B cell (primary cell): ENCODE results near the gene MMP2. TPM values are rescaled to one million over a fixed set of nuclear protein-coding genes. Genes with fewer than 3 reads are reported as not detected.

Experiments used
- ATAC-seq: fragments of 200-7000 bp; cut with Tn5 transposase; one replicate; pipeline ENCODE4 v1.10.0; 2021; ENCODE audit warnings: low read depth, mild to moderate bottlenecking, moderate number of reproducible peaks, moderate library complexity
- CTCF ChIA-PET: fragments of 350-600 bp; sonication (Branson Sonifier 250); formaldehyde crosslinking; loops from one replicate; lab custom pipeline; 2021; ENCODE audit warnings: antibody characterized with exemption, inconsistent platforms; lab: Charles Lee
- POLR2A ChIA-PET: fragments of 350-600 bp; sonication (Branson Sonifier 250); formaldehyde crosslinking; loops from one replicate; lab custom pipeline; 2021; ENCODE audit warnings: antibody characterized with exemption; lab: Charles Lee
- DNase-seq: peaks from one replicate; pipeline ENCODE4 v3.0.0; 2013
- H2AFZ ChIP-seq: 2 replicates; pipeline ENCODE4 v1.6.1; 2012; ENCODE audit warnings: mild to moderate bottlenecking, low read depth, low read length; ENCODE audit not compliant: insufficient read depth, poor library complexity, severe bottlenecking
- H3K27ac ChIP-seq, 2 donors: 1 replicate in 1 of 2; 2 replicates in 1 of 2; pipeline ENCODE4 v1.5.1; 2012 to 2013; ENCODE audit warnings: low read length in 2 of 2, mild to moderate bottlenecking in 2 of 2, moderate library complexity in 1 of 2
- H3K27me3 ChIP-seq, 4 experiments: fragments of 200-600 bp in 1 of 4; sonication (generic) in 1 of 4; replicated peaks in 1 of 4; 1 replicate in 2 of 4; 2 replicates in 2 of 4; pipeline versions ENCODE4 v1.6.1 to v1.7.0; 2013 to 2016; ENCODE audit warnings: low read length in 3 of 4, mild to moderate bottlenecking in 2 of 4, mixed read lengths in 1 of 4, moderate library complexity in 1 of 4; ENCODE audit not compliant: insufficient read depth in 4 of 4, control insufficient read depth in 3 of 4; ENCODE audit errors: control extremely low read depth in 1 of 4
- H3K36me3 ChIP-seq, 2 experiments: replicated peaks in 1 of 2; 1 replicate in 1 of 2; 2 replicates in 1 of 2; pipeline versions ENCODE4 v1.6.1 to v1.7.1; 2013; ENCODE audit warnings: low read length in 1 of 2; ENCODE audit not compliant: insufficient read depth in 2 of 2, control insufficient read depth in 1 of 2; ENCODE audit errors: control extremely low read depth in 1 of 2, extremely low read depth in 1 of 2
- H3K4me1 ChIP-seq, 2 donors: fragments of 200-600 bp in 1 of 2; sonication (generic) in 1 of 2; 1 replicate in 1 of 2; 2 replicates in 1 of 2; pipeline versions ENCODE4 v1.5.1 to v1.6.1; 2013 to 2017; ENCODE audit warnings: low read length in 2 of 2; ENCODE audit not compliant: control insufficient read depth in 2 of 2, insufficient read depth in 2 of 2
- H3K4me2 ChIP-seq: replicated peaks from 2 replicates; pipeline ENCODE3; 2012; ENCODE audit warnings: mild to moderate bottlenecking, low read depth, low read length; ENCODE audit not compliant: poor library complexity, severe bottlenecking
- H3K4me3 ChIP-seq, 5 experiments: fragments of 200-600 bp in 1 of 5; sonication (generic) in 1 of 5; 1 replicate in 3 of 5; 2 replicates in 2 of 5; pipeline versions ENCODE4 v1.5.1 to v1.7.0; 2011 to 2016; ENCODE audit warnings: low read length in 4 of 5, mild to moderate bottlenecking in 4 of 5, low read depth in 2 of 5, control low read depth in 1 of 5, moderate library complexity in 1 of 5; ENCODE audit not compliant: insufficient read depth in 1 of 5; ENCODE audit errors: control extremely low read depth in 1 of 5, extremely low read depth in 1 of 5
- H3K79me2 ChIP-seq: fragments of 200-600 bp; sonication (generic); one replicate; pipeline ENCODE4 v1.6.0; 2016; ENCODE audit warnings: low read length; ENCODE audit not compliant: control insufficient read depth, insufficient read depth
- H3K9ac ChIP-seq: fragments of 200-600 bp; sonication (generic); 2 replicates; pipeline ENCODE4 v1.6.1; 2017; ENCODE audit warnings: mild to moderate bottlenecking, low read length, moderate library complexity
- H3K9me3 ChIP-seq, 3 donors: one replicate each; pipeline versions ENCODE4 v1.6.1 to v1.7.1; 2013; ENCODE audit warnings: low read length in 2 of 3; ENCODE audit not compliant: control insufficient read depth in 2 of 3, insufficient read depth in 1 of 3; ENCODE audit errors: control extremely low read depth in 1 of 3
- H4K20me1 ChIP-seq: 2 replicates; pipeline ENCODE4 v1.6.0; 2012; ENCODE audit warnings: mild to moderate bottlenecking, low read length; ENCODE audit not compliant: insufficient read depth, control insufficient read depth, poor library complexity, severe bottlenecking
- H3K27ac Mint-ChIP-seq: one replicate; pipeline ENCODE4 v1.8.0; 2021; ENCODE audit warnings: mixed read lengths
- H3K27me3 Mint-ChIP-seq: one replicate; pipeline ENCODE4 v1.8.0; 2021; ENCODE audit warnings: mixed read lengths
- H3K4me1 Mint-ChIP-seq: one replicate; pipeline ENCODE4 v1.8.0; 2021; ENCODE audit warnings: mixed read lengths
- H3K4me3 Mint-ChIP-seq: one replicate; pipeline ENCODE4 v1.8.0; 2021; ENCODE audit warnings: mixed read lengths
- H3K9me3 Mint-ChIP-seq: one replicate; pipeline ENCODE4 v1.8.0; 2022; ENCODE audit warnings: mixed read lengths; ENCODE audit not compliant: insufficient read depth
- CTCF ChIP-seq: fragments of 200-600 bp; IDR thresholded peaks from one replicate; pipeline ENCODE4 v1.8.0; 2022; ENCODE audit warnings: antibody characterized with exemption, mild to moderate bottlenecking
- EZH2 ChIP-seq: IDR thresholded peaks from 2 replicates; pipeline ENCODE4 v1.6.1; 2012; ENCODE audit warnings: borderline replicate concordance, low read depth, mild to moderate bottlenecking, moderate library complexity, low read length; ENCODE audit not compliant: insufficient read depth, poor library complexity, severe bottlenecking
- WGBS: methylation state at CpG from one replicate; pipeline ENCODE4 v1.1.5; 2013; ENCODE audit warnings: missing lambda C conversion rate; ENCODE audit not compliant: insufficient coverage; 5-methylcytosine and 5-hydroxymethylcytosine counted together
- intact Hi-C: fragments of 100-400 bp; cut with micrococcal nuclease; formaldehyde crosslinking; loops from one replicate; pipeline ENCODE4 v1.10.0; 2022
- polyA plus RNA-seq: library from polyadenylated mRNA; depleted of rRNA; stranded (reverse); fragments of >200 nt; gene quantifications from 2 replicates; pipeline ENCODE4 v1.2.3, GENCODE V29; 2012
- total RNA-seq, 2 donors: library from RNA; stranded (reverse); fragments of 120-200 nt in 1 of 2; gene quantifications; 1 replicate in 1 of 2; 2 replicates in 1 of 2; pipeline versions ENCODE4 v1.2.3 to v1.2.4, GENCODE V29; 2013 to 2022

Gene MMP2
- total and polyA plus RNA-seq, 2 donors (not counting 1 experiment from before 2014, with no cell fraction given): not detected

GRCh38 chr16:55437625-55438024 lies 41.4 kb upstream of the MMP2 start:
- Histone ChIP-seq H4K20me1 (no peaks in the 10 kb centered on the region), H3K4me3 (no peak overlapping the region), H3K27me3 (peaks cover 0 to 5% (median 1%) of the 10 kb centered on the region in 4 experiments), H3K4me2 (no peak overlapping the region), H3K36me3 (no peaks in the 10 kb centered on the region), H3K9me3 (no peaks in the 10 kb centered on the region), H3K9ac (no peak overlapping the region), H3K27ac (no peak overlapping the region), H2AFZ (no peak overlapping the region), H3K4me1 (no peaks in the 10 kb centered on the region), H3K79me2 (no peaks in the 10 kb centered on the region)
- H3K27ac Mint-ChIP-seq: no peak overlapping the region
- H3K4me3 Mint-ChIP-seq: no peak overlapping the region
- DNase-seq: no peak
- ATAC-seq: no peak
- POLR2A ChIA-PET: no interaction called here
- intact Hi-C loops: no loop called here
- 57% methylated on average over 1 of the region's 3 CpGs for whole genome bisulfite sequencing
- CTCF ChIA-PET: no interaction called here
- H3K9me3 Mint-ChIP-seq: no peaks in the 10 kb centered on the region
- no peak for TF ChIP-seq EZH2
- no peak for TF ChIP-seq CTCF
- H3K27me3 Mint-ChIP-seq: peaks cover 13% of the 10 kb centered on the region
- no peaks in the 10 kb centered on the region for H3K4me1 Mint-ChIP-seq

GRCh38 chr16:55438281-55438680 lies 40.7 kb upstream of the MMP2 start:
- intact Hi-C loops: no loop called here
- Mint-ChIP-seq H3K27me3 (peaks cover 14% of the 10 kb centered on the region), H3K9me3 (no peaks in the 10 kb centered on the region), H3K27ac (no peak overlapping the region), H3K4me1 (no peaks in the 10 kb centered on the region), H3K4me3 (no peak overlapping the region)
- Histone ChIP-seq H3K9me3 (no peaks in the 10 kb centered on the region), H3K79me2 (no peaks in the 10 kb centered on the region), H3K27ac (no peak overlapping the region), H3K27me3 (peaks cover 0 to 5% (median 1%) of the 10 kb centered on the region in 4 experiments), H3K36me3 (no peaks in the 10 kb centered on the region), H3K4me3 (no peak overlapping the region), H3K4me2 (no peak overlapping the region), H4K20me1 (no peaks in the 10 kb centered on the region), H3K4me1 (no peaks in the 10 kb centered on the region), H2AFZ (no peak overlapping the region), H3K9ac (no peak overlapping the region)
- ChIA-PET POLR2A (no interaction called here), CTCF (no interaction called here)
- DNase-seq (no peak), ATAC-seq (no peak)
- no peak for TF ChIP-seq CTCF
- no peak for TF ChIP-seq EZH2
